Upper lobe of right lung (tissue), 1 donor: ENCODE results near the gene KANSL3. TPM values are rescaled to one million over a fixed set of nuclear protein-coding genes. Genes with fewer than 3 reads are reported as not detected.
A peak's percentile ranks its signal among the peaks of the same experiment; 100 is the strongest.

ENCODE experiments used
- ATAC-seq: fragments of 200-7000 bp; cut with Tn5 transposase; one replicate; pipeline ENCODE4 v1.9.1; 2020; ENCODE audit warnings: mild to moderate bottlenecking, moderate library complexity
- DNase-seq: peaks from one replicate; pipeline ENCODE4 v3.0.0-alpha.2; 2020
- H3K27ac ChIP-seq: fragments of 200-600 bp; one replicate; pipeline ENCODE4 v1.8.0; 2022
- H3K27me3 ChIP-seq: fragments of 200-600 bp; one replicate; pipeline ENCODE4 v1.8.0; 2022; ENCODE audit warnings: mild to moderate bottlenecking
- H3K36me3 ChIP-seq: fragments of 200-600 bp; one replicate; pipeline ENCODE4 v1.8.0; 2022
- H3K4me1 ChIP-seq: fragments of 200-600 bp; one replicate; pipeline ENCODE4 v1.8.0; 2022
- H3K4me3 ChIP-seq: fragments of 200-600 bp; one replicate; pipeline ENCODE4 v1.8.0; 2022; ENCODE audit warnings: mild to moderate bottlenecking
- H3K9me3 ChIP-seq: fragments of 200-600 bp; one replicate; pipeline ENCODE4 v1.8.0; 2022
- CTCF ChIP-seq: fragments of 200-600 bp; IDR thresholded peaks from one replicate; pipeline ENCODE4 v1.8.0; 2022; ENCODE audit warnings: antibody characterized with exemption
- intact Hi-C: fragments of 100-400 bp; cut with DNase I; formaldehyde crosslinking; loops from one replicate; pipeline ENCODE4 v1.11.0; 2022
- long read RNA-seq: library from polyadenylated mRNA; unstranded; transcript quantifications from one replicate; pipeline ENCODE4 v2.0.0, GENCODE V29; 2021
- total RNA-seq: library from RNA; stranded (reverse); fragmentation: NEBNext Ultra II Directional; extraction: Animal tissue kit (Norgen Biotek cat#: 25700); gene quantifications from one replicate; pipeline ENCODE4 v1.2.1, GENCODE V29; 2021
- donor health status: DM: no; HTN: yes; CAD: no; lungs with severe emphysema.

KANSL3 gene
- total RNA-seq: 50.1 TPM
- long read RNA-seq, full-length matches to known transcripts: 4 of 50 reads
- long read RNA-seq, partial matches to known transcripts: 24 of 50 reads
- long read RNA-seq, other reads (novel, unspliced or antisense): 22 of 50 reads

DNA sequence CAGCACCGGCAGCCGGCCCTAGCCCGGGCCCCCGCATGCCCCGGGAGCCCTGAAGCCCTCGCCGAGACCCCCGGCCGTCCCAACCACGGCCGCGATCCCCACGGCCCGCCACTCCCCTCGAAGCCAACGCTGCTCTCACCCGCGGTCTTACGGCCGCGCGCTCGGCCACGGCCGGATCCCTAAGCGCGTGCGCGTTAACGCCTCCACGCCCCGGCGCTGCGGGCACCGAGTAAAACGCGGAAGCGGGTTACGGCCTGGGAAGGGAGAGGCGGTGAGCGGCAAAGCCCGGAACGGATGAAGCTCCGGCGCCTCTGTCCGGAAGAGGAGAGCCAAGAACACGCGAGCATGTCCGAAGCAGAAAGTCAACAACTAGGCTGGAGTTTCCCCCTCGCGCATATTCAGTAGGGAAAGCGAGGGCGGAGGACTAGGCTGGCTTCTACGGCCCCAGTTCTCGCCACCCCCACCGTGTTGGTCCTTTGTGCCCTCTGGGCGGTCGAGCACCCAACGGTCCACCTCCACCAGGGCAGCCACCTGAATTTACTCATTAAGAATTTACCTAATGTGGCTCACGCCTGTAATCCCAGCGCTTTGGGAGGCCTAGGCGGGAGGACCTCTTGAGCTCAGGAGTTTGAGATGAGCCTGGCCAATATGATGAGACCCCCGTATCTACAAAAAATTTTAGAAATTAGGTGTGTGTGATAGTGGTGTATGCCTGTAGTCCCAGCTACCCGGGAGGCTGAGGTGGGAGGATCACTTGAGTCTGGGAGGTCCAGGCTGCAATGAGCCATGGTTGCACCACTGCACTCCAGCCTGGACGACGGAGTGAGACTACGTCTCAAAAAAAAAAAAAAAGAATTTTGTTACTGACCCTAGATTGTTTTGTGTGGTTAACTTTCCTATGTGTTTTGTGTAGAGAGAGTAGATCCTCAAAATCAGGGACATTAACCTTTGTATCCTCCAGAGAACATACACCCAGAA is at the start of gene KANSL3:
KANSL3 (minus strand) TSS at position 169 of the 978 bp plus-strand sequence. CDS start 1,177 bp downstream, outside the sequence.
- no peaks in the 10 kb centered on the region for H3K27me3 ChIP-seq
- intact Hi-C loops: no loop called here
- DNase-seq (peak; percentile 96), ATAC-seq (peak; percentile 98)
- peaks cover 20% of the 10 kb centered on the region for H3K36me3 ChIP-seq
- TF ChIP-seq CTCF: no peak
- H3K4me3 ChIP-seq: peak within 1 kb of the TSS; percentile 74
- H3K27ac ChIP-seq: peak within 1 kb of the TSS; percentile 93
- H3K9me3 ChIP-seq: no peaks in the 10 kb centered on the region
- peaks cover 32% of the 10 kb centered on the region for H3K4me1 ChIP-seq

GRCh38 chr2:96687266-96687665 is 49.2 kb upstream of the KANSL3 start:
- no peak for ATAC-seq
- no peak for TF ChIP-seq CTCF
- H3K4me3 ChIP-seq: no peak overlapping the region
- no peaks in the 10 kb centered on the region for H3K9me3 ChIP-seq
- peaks cover 11% of the 10 kb centered on the region for H3K4me1 ChIP-seq
- intact Hi-C loops: no loop called here
- no peak overlapping the region for H3K27ac ChIP-seq
- no peaks in the 10 kb centered on the region for H3K27me3 ChIP-seq
- peak; percentile 53 for DNase-seq
- no peaks in the 10 kb centered on the region for H3K36me3 ChIP-seq

DNA sequence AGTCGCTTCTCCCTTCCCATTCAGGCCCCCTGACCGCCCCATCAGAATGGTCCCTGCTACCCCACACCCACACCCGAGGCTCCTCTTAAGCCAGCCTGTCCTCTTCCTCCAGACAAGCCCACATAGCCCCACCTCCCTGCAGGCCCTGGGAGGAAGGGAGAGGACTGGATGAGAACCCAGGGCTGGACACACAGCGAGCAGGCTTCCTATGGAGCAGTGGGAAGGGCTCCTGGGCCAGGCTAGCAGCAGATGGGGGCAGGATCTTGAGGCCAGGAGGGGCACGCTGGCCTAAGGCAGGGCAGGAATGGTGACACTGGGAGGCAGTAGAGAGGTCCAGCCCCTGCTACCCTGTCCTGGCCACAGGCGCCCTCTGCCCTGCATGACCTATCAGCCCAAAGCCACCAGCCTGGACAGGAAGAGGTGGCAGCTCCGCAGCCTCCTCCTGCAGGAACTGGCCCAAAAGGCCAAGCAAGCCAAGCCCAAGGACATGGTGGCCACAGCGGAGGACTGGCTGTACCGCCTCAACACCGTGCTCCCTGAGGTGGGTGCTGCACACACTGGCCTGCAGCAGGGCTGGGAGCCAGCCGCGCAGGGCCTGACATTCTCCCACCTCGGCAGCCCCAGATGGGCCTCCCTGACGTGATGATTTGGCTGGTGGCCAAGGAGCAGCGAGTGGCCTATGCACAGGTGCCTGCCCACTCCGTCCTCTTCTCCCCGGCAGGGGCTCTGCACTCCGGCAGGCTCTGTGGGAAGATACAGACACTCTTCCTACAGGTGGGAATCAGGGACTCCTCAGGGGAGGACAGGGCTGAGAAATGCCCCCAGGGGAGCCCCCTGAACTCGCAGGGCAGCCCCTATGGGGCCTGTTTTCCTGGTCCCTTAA is 47.7 kb upstream of the KANSL3 start:
- Histone ChIP-seq H3K9me3 (no peaks in the 10 kb centered on the region), H3K27me3 (no peaks in the 10 kb centered on the region), H3K4me3 (no peak overlapping the region), H3K27ac (no peak overlapping the region), H3K36me3 (no peaks in the 10 kb centered on the region), H3K4me1 (peaks cover 11% of the 10 kb centered on the region)
- DNase-seq: no peak
- TF ChIP-seq CTCF: no peak
- intact Hi-C loops: no loop called here
- peak; percentile 49 for ATAC-seq

- ATAC-seq: peak; percentile 13
- Histone ChIP-seq H3K36me3 (no peaks in the 10 kb centered on the region), H3K27me3 (no peaks in the 10 kb centered on the region), H3K4me3 (no peak overlapping the region), H3K4me1 (peaks cover 11% of the 10 kb centered on the region), H3K27ac (no peak overlapping the region), H3K9me3 (no peaks in the 10 kb centered on the region)
- intact Hi-C loops: no loop called here
- no peak for TF ChIP-seq CTCF
- no peak for DNase-seq
These were observed 46.9 kb upstream of the KANSL3 start for GRCh38 chr2:96684883-96685576.
